Measurements from ENCODE around the gene CACNA1G.

DNA sequence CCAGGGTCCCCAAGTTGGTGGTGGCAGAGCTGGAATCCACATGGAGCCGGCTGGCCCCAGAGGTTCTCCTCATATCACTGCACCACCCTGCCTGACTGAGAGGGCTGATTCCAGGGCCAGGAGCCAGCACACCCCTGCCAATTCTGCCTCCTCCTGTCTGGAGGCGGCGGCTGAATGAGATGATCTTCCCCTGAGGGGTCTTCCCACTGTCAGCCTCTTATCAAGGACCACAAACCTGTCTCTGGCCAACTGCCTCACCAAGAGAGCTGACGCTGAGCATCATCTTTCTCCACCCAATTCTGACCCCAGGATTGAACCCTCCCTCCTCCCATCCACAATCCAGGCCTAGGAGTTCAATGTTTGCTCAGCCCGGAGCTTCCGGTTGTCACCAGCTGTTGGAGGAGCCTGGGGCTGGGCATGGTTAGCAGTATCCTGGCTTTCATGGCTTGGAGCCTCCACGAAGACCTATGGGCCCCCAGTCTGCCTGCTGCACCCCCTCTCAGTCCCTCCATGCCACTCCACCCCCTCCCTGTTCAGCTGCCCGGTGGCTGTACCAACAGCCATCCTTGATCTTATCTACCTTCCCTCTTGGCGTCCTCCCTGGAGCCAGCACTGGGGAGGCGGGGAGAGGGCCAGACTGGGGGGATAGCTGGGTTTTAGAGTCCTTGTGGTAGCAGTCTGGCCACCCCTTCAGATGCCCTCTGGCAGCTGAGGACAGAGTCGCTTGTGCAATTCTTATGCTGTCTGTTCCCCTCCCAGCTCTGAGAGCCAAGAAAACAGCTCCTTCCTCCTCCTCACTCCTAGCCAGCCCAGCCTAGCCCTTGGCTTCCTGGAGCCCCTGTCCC, 99.7 kb downstream of the CACNA1G start:
- TF ChIP-seq, protein P1, sequence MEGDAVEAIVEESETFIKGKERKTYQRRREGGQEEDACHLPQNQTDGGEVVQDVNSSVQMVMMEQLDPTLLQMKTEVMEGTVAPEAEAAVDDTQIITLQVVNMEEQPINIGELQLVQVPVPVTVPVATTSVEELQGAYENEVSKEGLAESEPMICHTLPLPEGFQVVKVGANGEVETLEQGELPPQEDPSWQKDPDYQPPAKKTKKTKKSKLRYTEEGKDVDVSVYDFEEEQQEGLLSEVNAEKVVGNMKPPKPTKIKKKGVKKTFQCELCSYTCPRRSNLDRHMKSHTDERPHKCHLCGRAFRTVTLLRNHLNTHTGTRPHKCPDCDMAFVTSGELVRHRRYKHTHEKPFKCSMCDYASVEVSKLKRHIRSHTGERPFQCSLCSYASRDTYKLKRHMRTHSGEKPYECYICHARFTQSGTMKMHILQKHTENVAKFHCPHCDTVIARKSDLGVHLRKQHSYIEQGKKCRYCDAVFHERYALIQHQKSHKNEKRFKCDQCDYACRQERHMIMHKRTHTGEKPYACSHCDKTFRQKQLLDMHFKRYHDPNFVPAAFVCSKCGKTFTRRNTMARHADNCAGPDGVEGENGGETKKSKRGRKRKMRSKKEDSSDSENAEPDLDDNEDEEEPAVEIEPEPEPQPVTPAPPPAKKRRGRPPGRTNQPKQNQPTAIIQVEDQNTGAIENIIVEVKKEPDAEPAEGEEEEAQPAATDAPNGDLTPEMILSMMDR (conservative IDR thresholded peaks at IDR 0.05; ENCODE audit: low read depth, low read length) = no peak
- no peak for TF ChIP-seq EZH2phosphoT487 (IDR thresholded peaks at IDR 0.05; ENCODE audit: borderline replicate concordance, low read length)

All from PC-3 (cell line).